A549 (cell line): ENCODE data around the gene NTNG1.

ENCODE experiments used
- BCL3 ChIP-seq: fragments of >200 bp; sonication (Bioruptor Twin); formaldehyde crosslinking; IDR thresholded peaks from 3 replicates; pipeline ENCODE4 v1.6.1; 2016
- CHD2 ChIP-seq: fragments of 150-350 bp; IDR thresholded peaks from 2 replicates; pipeline ENCODE4 v1.6.1; 2014; ENCODE audit warnings: low read length; ENCODE audit not compliant: partially characterized antibody
- CTCF ChIP-seq: fragments of >200 bp; sonication (Bioruptor Twin); formaldehyde crosslinking; IDR thresholded peaks from 3 replicates; pipeline ENCODE4 v1.5.1; 2016
- EP300 ChIP-seq, 2 experiments: fragments of >200 bp; sonication (Bioruptor Twin); formaldehyde crosslinking; IDR thresholded peaks; 2 replicates in 1 of 2; 3 replicates in 1 of 2; pipeline ENCODE4 v1.6.1; 2016 to 2017
- FOSB ChIP-seq: fragments of 250-450 bp; sonication (Bioruptor Pico); IDR thresholded peaks from 2 replicates; pipeline ENCODE4 v1.5.0; 2020; ENCODE audit warnings: mild to moderate bottlenecking, moderate library complexity
- JUNB ChIP-seq: fragments of >200 bp; sonication (Bioruptor Twin); formaldehyde crosslinking; IDR thresholded peaks from 2 replicates; pipeline ENCODE4 v1.6.1; 2016
- POLR2A ChIP-seq: IDR thresholded peaks from 2 replicates; pipeline ENCODE4 v1.6.1; 2012; ENCODE audit warnings: mild to moderate bottlenecking, low read length
- POLR2AphosphoS2 ChIP-seq: conservative IDR thresholded peaks from 2 replicates; pipeline ENCODE4 v1.6.1; 2012; ENCODE audit warnings: low read length, improper control_type of control experiment, inconsistent platforms
- RAD21 ChIP-seq, 2 experiments: fragments of >200 bp in 1 of 2; sonication (Bioruptor Twin) in 1 of 2; formaldehyde crosslinking in 1 of 2; IDR thresholded peaks in 1 of 2; conservative IDR thresholded peaks in 1 of 2; 2 replicates in 1 of 2; 3 replicates in 1 of 2; pipeline ENCODE4 v1.6.1; 2012 to 2018; ENCODE audit warnings: inconsistent platforms in 1 of 2
- RFX5 ChIP-seq: fragments of 450-650 bp; IDR thresholded peaks from 2 replicates; pipeline ENCODE4 v1.7.1; 2014; ENCODE audit warnings: antibody characterized with exemption, mild to moderate bottlenecking, moderate library complexity
- SMC3 ChIP-seq: fragments of >200 bp; sonication (Bioruptor Twin); formaldehyde crosslinking; IDR thresholded peaks from 3 replicates; pipeline ENCODE4 v1.6.1; 2018; ENCODE audit warnings: inconsistent platforms
- SREBF2 ChIP-seq: fragments of 450-650 bp; IDR thresholded peaks from 2 replicates; pipeline ENCODE4 v1.6.1; 2014; ENCODE audit warnings: mild to moderate bottlenecking, moderate library complexity

GRCh38 chr1:107255469-107255868 is 114.6 kb downstream of the NTNG1 start:
- TF ChIP-seq CHD2 = no peak
- no peak for TF ChIP-seq POLR2AphosphoS2
- no peak for TF ChIP-seq SMC3
- no peak for TF ChIP-seq EP300 (IDR thresholded peaks at IDR 0.05)
- no peak for TF ChIP-seq RFX5
- no peak for TF ChIP-seq POLR2A
- TF ChIP-seq FOSB = no peak
- TF ChIP-seq CTCF = no peak
- no peak for TF ChIP-seq RAD21 (conservative IDR thresholded peaks at IDR 0.05 in 1 of 2, IDR thresholded peaks at IDR 0.05 in 1 of 2)
- no peak for TF ChIP-seq JUNB
- no peak for TF ChIP-seq SREBF2
- no peak for TF ChIP-seq BCL3
